Midbrain (tissue), 1 donor: Measurements from ENCODE around the gene ZBTB49.

Experiments
- DNase-seq: peaks from one replicate; lab custom pipeline; 2025; lab: John Stamatoyannopoulos, UW

Gene ZBTB49

DNA sequence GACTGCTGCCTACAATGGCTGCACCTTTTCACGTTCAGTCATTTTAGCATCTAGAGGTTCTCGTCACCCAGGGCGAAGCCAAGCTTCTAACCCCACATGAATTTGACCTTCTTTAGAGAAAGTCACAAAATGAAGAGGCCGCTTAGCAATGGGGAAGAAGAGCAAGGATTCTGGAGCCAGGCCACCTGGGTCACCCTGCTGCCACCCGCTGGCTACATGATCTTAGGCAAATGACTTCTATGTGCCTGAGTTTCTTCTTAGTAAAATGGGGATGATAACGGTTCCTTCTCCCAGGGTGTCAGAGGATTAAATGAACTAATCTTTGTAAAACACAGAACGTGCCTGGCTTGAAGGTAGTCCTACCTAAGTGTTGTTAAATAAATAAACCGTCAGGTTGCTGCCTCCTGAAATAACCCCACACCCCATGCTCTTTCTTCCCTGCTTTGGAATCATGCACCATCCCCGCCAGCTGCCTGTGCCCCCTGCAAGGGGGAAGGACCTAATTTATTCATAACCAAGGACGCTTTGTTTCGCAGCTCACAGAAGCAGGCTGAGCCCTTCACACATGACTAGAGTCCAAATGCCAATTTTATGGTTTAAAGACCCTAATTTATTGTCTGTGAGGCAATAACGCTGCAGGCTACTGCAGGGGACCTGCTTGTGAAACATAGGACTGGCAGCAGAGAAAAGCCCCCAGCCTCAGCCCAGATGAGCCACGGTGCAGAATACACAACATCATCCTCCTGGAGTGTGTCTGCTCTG is 68.2 kb downstream of the ZBTB49 start:
- no peak for DNase-seq

DNA sequence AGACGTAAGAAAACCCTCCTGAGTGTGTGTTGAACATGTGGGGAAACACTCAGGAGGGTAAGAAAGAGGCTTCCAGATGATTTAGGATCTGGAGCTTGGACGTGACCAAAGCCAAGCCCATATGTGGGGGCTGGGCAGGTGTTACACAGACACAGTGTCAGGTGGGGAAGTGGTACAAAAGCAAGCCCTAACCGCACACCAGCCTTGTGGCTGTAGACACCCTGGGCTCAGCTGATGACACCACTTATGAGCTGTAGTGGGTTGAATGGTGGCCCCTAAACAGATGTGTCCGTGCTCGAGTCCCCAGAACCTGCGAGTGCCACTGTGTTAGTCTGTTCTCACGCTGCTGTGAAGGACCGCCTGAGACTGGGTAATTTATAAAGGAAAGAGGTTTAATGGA is 71.8 kb downstream of the ZBTB49 start:
- DNase-seq = no peak

DNA sequence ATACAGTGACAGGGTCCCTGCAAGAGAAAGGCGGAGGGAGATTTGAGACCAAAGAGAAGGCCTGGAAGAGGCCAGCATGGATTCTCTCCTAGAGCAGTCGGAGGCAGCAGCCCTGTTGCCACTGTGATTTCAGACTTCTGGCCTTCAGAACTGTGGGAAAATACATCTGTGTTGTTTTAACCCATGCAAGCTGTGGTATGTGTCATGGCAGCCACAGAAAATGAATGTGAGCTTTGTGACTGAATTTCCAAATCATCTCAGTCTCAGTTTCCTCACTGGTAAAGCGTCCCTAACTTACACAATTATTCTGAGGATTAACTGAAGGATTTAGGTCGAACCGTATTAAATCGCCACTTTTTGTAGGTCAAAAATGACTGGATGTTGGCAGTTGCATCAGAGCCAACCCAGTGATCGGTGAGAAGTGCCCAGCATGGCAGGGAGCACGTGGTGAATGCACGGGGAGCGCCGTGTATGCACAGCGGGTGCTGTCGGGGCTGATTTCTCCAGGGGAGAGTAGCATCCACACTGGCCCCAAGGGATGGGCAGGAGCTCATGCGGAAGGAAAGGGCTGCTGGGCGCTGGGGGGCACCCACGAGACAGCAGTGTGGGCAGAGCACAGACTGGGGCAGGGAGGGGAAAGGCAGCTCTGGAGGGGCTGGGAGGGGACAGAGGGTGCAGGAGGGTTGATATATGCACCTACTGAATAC is 73.1 kb downstream of the ZBTB49 start:
- no peak for DNase-seq

DNA sequence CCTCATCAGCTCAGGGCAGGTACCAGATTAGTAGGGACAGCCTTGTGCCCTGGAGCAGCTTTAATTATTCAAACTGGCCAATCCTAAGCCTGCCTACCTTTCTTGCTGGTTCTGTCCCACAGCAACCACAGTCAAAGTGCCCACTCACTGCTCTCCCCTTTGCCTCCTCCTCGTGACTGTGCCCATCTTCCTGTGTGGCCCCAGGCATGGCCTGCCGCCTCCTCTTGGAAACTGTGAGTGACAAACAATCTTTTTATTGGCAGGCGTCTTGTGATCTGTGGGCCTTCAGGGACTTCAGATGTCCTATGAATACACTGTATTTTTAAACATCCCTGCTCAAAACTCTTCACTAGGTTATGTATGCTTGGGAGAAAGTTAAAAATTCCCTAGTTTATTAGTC is 74.0 kb downstream of the ZBTB49 start:
- no peak for DNase-seq

DNA sequence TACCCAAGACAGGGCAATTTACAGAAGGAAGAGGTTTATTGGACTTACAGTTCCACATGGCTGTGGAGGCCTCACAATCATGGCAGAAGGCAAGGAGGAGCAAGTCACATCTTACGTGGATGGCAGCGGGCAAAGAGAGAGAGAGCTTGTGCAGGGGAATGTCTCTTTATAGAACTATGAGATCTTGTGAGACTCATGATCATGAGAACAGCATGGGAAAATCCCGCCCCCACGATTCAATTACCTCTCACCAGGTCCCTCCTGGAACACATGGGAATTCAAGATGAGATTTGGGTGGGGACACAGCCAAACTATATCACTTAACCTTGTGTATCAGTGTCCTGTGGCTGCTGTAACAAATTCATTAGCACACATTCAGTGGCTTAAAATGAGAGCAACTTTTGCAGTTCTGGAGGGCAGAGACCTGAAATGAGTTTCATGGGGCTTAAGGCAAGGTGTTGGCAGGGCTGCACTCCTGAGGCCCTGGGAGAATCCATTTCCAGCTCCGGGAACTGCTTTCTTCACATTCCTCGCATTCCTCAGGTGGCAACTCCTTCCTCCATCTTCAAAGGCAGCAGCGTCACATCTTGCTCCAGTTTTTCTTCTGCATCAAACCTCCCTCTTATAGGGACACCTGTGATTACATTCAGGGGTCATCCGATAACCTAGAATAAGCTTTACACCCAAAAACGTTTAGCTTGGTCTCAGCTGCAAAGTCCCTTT is 74.6 kb downstream of the ZBTB49 start:
- no peak for DNase-seq

DNA sequence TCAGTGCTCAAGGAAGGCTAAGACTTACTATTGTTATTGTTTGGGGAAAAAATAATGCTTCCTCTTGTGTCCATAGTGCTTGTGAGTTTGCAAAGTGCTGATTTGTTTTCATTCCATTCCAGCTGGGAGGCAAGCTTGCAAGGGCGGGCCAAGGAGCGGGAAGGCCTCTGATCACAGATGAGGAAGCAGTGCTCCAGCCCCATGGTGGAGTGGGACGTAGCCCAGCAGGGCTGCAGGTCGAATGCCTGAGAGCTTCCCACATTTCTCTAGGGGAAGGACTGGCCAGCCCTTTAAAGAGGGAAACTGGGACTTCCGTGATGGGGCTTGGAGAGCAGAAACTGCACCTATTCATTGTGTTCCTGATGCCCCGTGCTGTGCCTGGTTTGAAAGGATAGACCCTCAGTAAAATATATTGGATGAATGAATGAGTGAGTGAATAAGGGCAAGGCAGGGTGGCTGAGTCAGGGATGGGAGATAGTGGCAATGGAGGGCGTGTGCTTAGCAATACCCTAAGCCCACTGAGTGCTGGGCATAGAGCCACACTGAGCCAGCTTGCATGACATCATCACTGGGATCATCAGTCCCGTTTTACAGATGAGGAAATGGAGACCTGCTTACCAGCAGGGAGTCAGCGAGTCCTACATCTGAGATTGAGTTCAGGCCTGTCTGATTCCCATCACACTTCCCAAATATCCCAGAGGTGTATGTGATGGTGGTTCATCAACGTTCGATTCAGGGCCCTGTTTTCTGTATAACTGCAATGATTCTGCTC is 78.9 kb downstream of the ZBTB49 start:
- no peak for DNase-seq
